Esophagus squamous epithelium (tissue), 5 donors: ENCODE data around the gene WWTR1. TPM values are rescaled to one million over a fixed set of nuclear protein-coding genes. Genes with fewer than 3 reads are reported as not detected.

ENCODE experiments used
- DNase-seq: peaks from one replicate; lab custom pipeline; 2025; lab: John Stamatoyannopoulos, UW
- H3K27ac ChIP-seq, 4 donors: fragments of 200-600 bp; sonication (generic); one replicate each; pipeline ENCODE4 v1.5.1; 2016 to 2019; ENCODE audit warnings: mild to moderate bottlenecking in 1 of 4
- H3K27me3 ChIP-seq, 4 donors: fragments of 200-600 bp; sonication (generic); 1 replicate in 3 of 4; 2 replicates in 1 of 4; pipeline versions ENCODE4 v1.5.1 to v1.6.0; 2017 to 2021; ENCODE audit warnings: antibody characterized with exemption in 1 of 4
- H3K36me3 ChIP-seq, 3 donors: fragments of 200-600 bp; sonication (generic); one replicate each; pipeline ENCODE4 v1.5.1; 2016 to 2019
- H3K4me1 ChIP-seq, 3 donors: fragments of 200-600 bp; sonication (generic); one replicate each; pipeline ENCODE4 v1.5.1; 2017 to 2019
- H3K4me3 ChIP-seq, 4 donors: fragments of 200-600 bp; sonication (generic); 1 replicate in 3 of 4; 2 replicates in 1 of 4; pipeline ENCODE4 v1.5.1; 2016 to 2019; ENCODE audit warnings: mild to moderate bottlenecking in 2 of 4, moderate library complexity in 1 of 4
- H3K9me3 ChIP-seq, 3 donors: fragments of 200-600 bp; sonication (generic); one replicate each; pipeline ENCODE4 v1.5.1; 2016 to 2019
- CTCF ChIP-seq, 6 experiments: fragments of 450-650 bp in 4 of 6; fragments of 200-600 bp in 2 of 6; sonication (generic) in 2 of 6; IDR thresholded peaks; one replicate each; pipeline ENCODE4 v1.5.1; 2016 to 2019; ENCODE audit warnings: antibody characterized with exemption in 6 of 6, mild to moderate bottlenecking in 4 of 6, moderate library complexity in 4 of 6
- POLR2A ChIP-seq, 4 donors: fragments of 450-650 bp; IDR thresholded peaks; one replicate each; pipeline ENCODE4 v1.6.1; 2017; ENCODE audit warnings: antibody characterized with exemption in 4 of 4, mild to moderate bottlenecking in 4 of 4, moderate library complexity in 3 of 4
- WGBS, 2 donors: methylation state at CpG; one replicate each; pipeline ENCODE4 v1.1.5; 2018; 5-methylcytosine and 5-hydroxymethylcytosine counted together
- intact Hi-C: fragments of 100-400 bp; cut with DNase I; formaldehyde crosslinking; loops from one replicate; pipeline ENCODE4 v1.15.0; 2022
- total RNA-seq, 4 donors: library from RNA; depleted of rRNA; stranded (reverse); fragments of >200 nt; gene quantifications; one replicate each; pipeline ENCODE4 v1.1.0, GENCODE V29; 2016
- donor health status: DM: yes; HTN: yes; CAD: no.

Gene WWTR1
- total RNA-seq, 4 donors from 2014 or later = 35.7 to 116 (median 39.6) TPM

DNA sequence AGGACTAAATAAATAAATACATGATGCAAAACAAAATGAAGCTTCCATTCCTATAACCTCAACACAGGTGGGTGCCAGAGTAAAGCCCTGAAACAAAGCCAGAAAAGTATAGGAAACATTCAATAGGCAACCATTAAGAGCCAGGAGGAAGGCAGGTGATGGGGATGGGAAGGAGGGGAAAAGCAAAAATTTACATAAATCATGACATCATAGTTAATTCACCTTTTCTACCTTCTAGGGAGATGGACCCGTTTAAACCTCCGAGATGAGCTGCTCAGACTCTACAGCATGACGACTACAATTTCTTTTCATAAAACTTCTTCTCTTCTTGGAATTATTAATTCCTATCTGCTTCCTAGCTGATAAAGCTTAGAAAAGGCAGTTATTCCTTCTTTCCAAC lies 155.4 kb downstream of the WWTR1 start:
- H3K27ac ChIP-seq = no peak overlapping the region
- H3K27me3 ChIP-seq = no peaks in the 10 kb centered on the region
- no peaks in the 10 kb centered on the region for H3K36me3 ChIP-seq
- intact Hi-C loops = no loop called here
- WGBS, 2 donors = 79 to 86% methylated on average over 3 of the region's 3 CpGs
- TF ChIP-seq POLR2A (IDR thresholded peaks at IDR 0.05) = no peak
- TF ChIP-seq CTCF (IDR thresholded peaks at IDR 0.05) = no peak
- H3K4me3 ChIP-seq = no peak overlapping the region
- no peaks in the 10 kb centered on the region for H3K9me3 ChIP-seq
- no peak for DNase-seq
- peaks cover 0 to 11% (median 0%) of the 10 kb centered on the region in 3 donors for H3K4me1 ChIP-seq

DNA sequence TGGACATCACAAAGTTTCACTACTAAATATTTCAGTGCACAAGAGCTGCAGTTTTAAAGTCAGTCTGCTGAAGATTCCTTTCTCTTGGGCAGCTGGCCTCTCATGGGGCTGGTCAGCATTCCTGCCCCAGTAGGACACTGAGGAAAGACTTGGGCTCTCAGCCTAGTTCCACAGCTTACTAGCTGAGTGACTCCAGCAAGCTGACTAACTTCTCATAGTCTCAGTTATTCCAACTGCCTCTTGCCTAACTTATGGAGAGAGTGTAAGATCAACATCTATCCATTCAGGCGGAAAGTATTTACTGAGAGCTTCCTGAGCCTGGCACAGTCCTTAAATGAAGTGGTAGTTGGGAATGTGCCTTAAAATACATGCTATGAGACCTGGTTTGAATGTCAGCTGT lies 156.3 kb downstream of the WWTR1 start:
- no peaks in the 10 kb centered on the region for H3K9me3 ChIP-seq
- intact Hi-C loops = no loop called here
- H3K27me3 ChIP-seq = no peaks in the 10 kb centered on the region
- H3K27ac ChIP-seq = no peak overlapping the region
- H3K36me3 ChIP-seq = no peaks in the 10 kb centered on the region
- no peak overlapping the region for H3K4me3 ChIP-seq
- no peak for DNase-seq
- WGBS, 2 donors = 60 to 86% methylated on average over 1 of the region's 1 CpG
- TF ChIP-seq CTCF (IDR thresholded peaks at IDR 0.05) (no peak), POLR2A (IDR thresholded peaks at IDR 0.05) (no peak)
- H3K4me1 ChIP-seq = peaks cover 0 to 2% (median 0%) of the 10 kb centered on the region in 3 donors

GRCh38 chr3:149497966-149498670 lies 159.7 kb downstream of the WWTR1 start:
- Histone ChIP-seq H3K4me3 (no peak overlapping the region), H3K9me3 (no peaks in the 10 kb centered on the region), H3K4me1 (peaks cover 0 to 4% (median 0%) of the 10 kb centered on the region in 3 donors), H3K27me3 (peaks cover 0 to 6% (median 0%) of the 10 kb centered on the region in 4 donors), H3K27ac (no peak overlapping the region), H3K36me3 (no peaks in the 10 kb centered on the region)
- no peak for TF ChIP-seq CTCF (IDR thresholded peaks at IDR 0.05)
- no peak for TF ChIP-seq POLR2A (IDR thresholded peaks at IDR 0.05)
- no peak for DNase-seq
- WGBS, 2 donors = 50 to 57% methylated on average over 4 of the region's 4 CpGs
- intact Hi-C loops = loop anchor here (10.0 kb wide), 1 partner anchor 277 kb away; no protein-coding TSS in a partner anchor

DNA sequence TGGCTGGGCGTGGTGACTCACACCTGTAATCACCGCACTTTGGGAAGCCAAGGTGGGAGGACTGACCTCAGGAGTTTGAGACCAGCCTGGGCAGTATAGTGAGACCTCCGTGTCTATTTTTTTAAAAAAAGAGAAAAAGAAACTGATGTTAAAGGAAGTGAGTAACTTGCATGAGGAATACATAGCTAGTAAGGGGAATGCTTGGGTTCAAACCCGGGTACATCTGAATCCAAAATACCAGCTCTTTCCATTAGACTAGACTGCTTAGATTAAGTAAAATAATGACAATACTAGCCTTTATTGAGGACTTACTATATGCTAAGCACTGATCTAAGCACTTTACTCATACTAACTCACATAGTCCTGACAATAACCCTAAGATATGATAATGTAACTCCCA lies 160.9 kb downstream of the WWTR1 start:
- intact Hi-C loops = loop anchor here (10.0 kb wide), 1 partner anchor 278 kb away; no protein-coding TSS in a partner anchor
- no peak for TF ChIP-seq POLR2A (IDR thresholded peaks at IDR 0.05)
- TF ChIP-seq CTCF (IDR thresholded peaks at IDR 0.05) = no peak
- no peak for DNase-seq
- H3K9me3 ChIP-seq = no peaks in the 10 kb centered on the region
- H3K4me1 ChIP-seq = peaks cover 0 to 4% (median 0%) of the 10 kb centered on the region in 3 donors
- H3K27me3 ChIP-seq = peaks cover 0 to 6% (median 0%) of the 10 kb centered on the region in 4 donors
- H3K4me3 ChIP-seq = no peak overlapping the region
- WGBS, 2 donors = 77 to 91% methylated on average over 4 of the region's 4 CpGs
- no peaks in the 10 kb centered on the region for H3K36me3 ChIP-seq
- no peak overlapping the region for H3K27ac ChIP-seq

- Histone ChIP-seq H3K27ac (no peak overlapping the region), H3K4me1 (peaks cover 0 to 4% (median 0%) of the 10 kb centered on the region in 3 donors), H3K9me3 (no peaks in the 10 kb centered on the region), H3K27me3 (peaks cover 0 to 6% (median 0%) of the 10 kb centered on the region in 4 donors), H3K36me3 (no peaks in the 10 kb centered on the region), H3K4me3 (no peak overlapping the region)
- intact Hi-C loops = loop anchor here (10.0 kb wide), 1 partner anchor 279 kb away; no protein-coding TSS in a partner anchor
- WGBS, 2 donors = 92 to 93% methylated on average over 6 of the region's 6 CpGs
- TF ChIP-seq CTCF (IDR thresholded peaks at IDR 0.05) = no peak
- no peak for TF ChIP-seq POLR2A (IDR thresholded peaks at IDR 0.05)
- no peak for DNase-seq
Measured at GRCh38 chr3:149495581-149496125, 162.2 kb downstream of the WWTR1 start.
